Activated CD4-positive, alpha-beta memory T cell treated with anti-CD3 and anti-CD28 coated beads for 36 hours (primary cell): Measurements from ENCODE around the gene SCO1. TPM values are rescaled to one million over a fixed set of nuclear protein-coding genes. Genes with fewer than 3 reads are reported as not detected.
A peak's percentile ranks its signal among the peaks of the same experiment; 100 is the strongest.

ENCODE experiments used
- CTCF ChIA-PET: fragments of 350-600 bp; sonication (Branson Sonifier 250); formaldehyde crosslinking; loops from one replicate; lab custom pipeline; 2021; ENCODE audit warnings: antibody characterized with exemption, inconsistent platforms; lab: Charles Lee
- POLR2A ChIA-PET: fragments of 350-600 bp; sonication (Branson Sonifier 250); formaldehyde crosslinking; loops from one replicate; lab custom pipeline; 2021; ENCODE audit warnings: antibody characterized with exemption; lab: Charles Lee
- DNase-seq: peaks from one replicate; pipeline ENCODE4 v3.0.0-alpha.2; 2020
- H3K27ac Mint-ChIP-seq: one replicate; pipeline ENCODE4 v1.8.0; 2021; ENCODE audit warnings: mixed read lengths
- H3K27me3 Mint-ChIP-seq: one replicate; pipeline ENCODE4 v1.8.0; 2021; ENCODE audit warnings: mixed read lengths
- H3K36me3 Mint-ChIP-seq: one replicate; pipeline ENCODE4 v1.8.0; 2021; ENCODE audit warnings: mixed read lengths
- H3K4me1 Mint-ChIP-seq: one replicate; pipeline ENCODE4 v1.8.0; 2021; ENCODE audit warnings: low read depth, mixed read lengths
- H3K4me3 Mint-ChIP-seq: one replicate; pipeline ENCODE4 v1.8.0; 2021; ENCODE audit warnings: mild to moderate bottlenecking, mixed read lengths
- H3K9me3 Mint-ChIP-seq: one replicate; pipeline ENCODE4 v1.8.0; 2021; ENCODE audit warnings: mixed read lengths
- intact Hi-C: fragments of 100-400 bp; cut with micrococcal nuclease; formaldehyde crosslinking; loops from one replicate; pipeline ENCODE4 v1.15.1; 2023
- total RNA-seq, 2 experiments: library from RNA; stranded (reverse); gene quantifications; one replicate each; pipeline ENCODE4 v1.2.3, GENCODE V29; 2021

SCO1 gene
- total RNA-seq, 2 experiments from 2014 or later = 34.6 to 36.4 TPM

DNA sequence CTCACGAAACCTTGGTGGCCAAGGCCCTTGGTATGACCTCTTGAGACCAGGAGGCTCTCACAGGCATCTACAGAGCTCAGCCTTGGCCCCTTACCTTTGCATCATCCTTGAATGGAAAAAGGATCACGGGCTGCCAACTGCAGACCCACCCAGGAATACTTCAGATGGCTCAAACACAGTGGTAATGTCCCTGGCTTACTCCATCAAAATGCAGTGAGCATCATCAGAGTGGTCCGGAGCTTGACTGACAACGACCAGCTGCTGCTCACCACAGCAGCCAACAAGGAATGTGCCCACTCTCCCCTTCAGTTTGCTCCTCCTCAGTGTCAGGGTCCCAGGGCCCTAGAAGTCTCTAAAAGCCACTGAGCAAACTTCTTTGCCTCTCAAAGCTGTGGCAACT lies 22.6 kb downstream of the SCO1 start:
- ChIA-PET CTCF (interaction anchor here (0.6 to 2.3 kb wide), 2 partner anchors 21 to 28 kb away, joined by 3 to 9 read pairs; no protein-coding TSS in a partner anchor), POLR2A (no interaction called here)
- Mint-ChIP-seq H3K9me3 (no peaks in the 10 kb centered on the region), H3K36me3 (peaks cover 17% of the 10 kb centered on the region), H3K4me1 (no peaks in the 10 kb centered on the region), H3K27ac (no peak overlapping the region), H3K27me3 (no peaks in the 10 kb centered on the region), H3K4me3 (no peak overlapping the region)
- intact Hi-C loops = no loop called here
- DNase-seq = no peak

- Mint-ChIP-seq H3K27me3 (no peaks in the 10 kb centered on the region), H3K27ac (no peak overlapping the region), H3K9me3 (no peaks in the 10 kb centered on the region), H3K4me3 (no peak overlapping the region), H3K4me1 (no peaks in the 10 kb centered on the region), H3K36me3 (peaks cover 11% of the 10 kb centered on the region)
- intact Hi-C loops = no loop called here
- ChIA-PET CTCF (interaction anchor here (1.2 kb wide), 1 partner anchor 26 kb away, joined by 6 read pairs; no protein-coding TSS in a partner anchor), POLR2A (no interaction called here)
- DNase-seq = no peak
Measured at GRCh38 chr17:10673312-10673711, 24.0 kb downstream of the SCO1 start.

GRCh38 chr17:10668775-10669174 lies 28.6 kb downstream of the SCO1 start:
- POLR2A ChIA-PET = no interaction called here
- Mint-ChIP-seq H3K4me3 (no peak overlapping the region), H3K27ac (no peak overlapping the region), H3K4me1 (no peaks in the 10 kb centered on the region), H3K36me3 (peaks cover 9% of the 10 kb centered on the region), H3K27me3 (no peaks in the 10 kb centered on the region), H3K9me3 (no peaks in the 10 kb centered on the region)
- intact Hi-C loops = no loop called here
- DNase-seq = no peak
- CTCF ChIA-PET = no interaction called here

- intact Hi-C loops = no loop called here
- Mint-ChIP-seq H3K4me1 (no peaks in the 10 kb centered on the region), H3K36me3 (peaks cover 9% of the 10 kb centered on the region), H3K27ac (no peak overlapping the region), H3K27me3 (no peaks in the 10 kb centered on the region), H3K4me3 (no peak overlapping the region), H3K9me3 (no peaks in the 10 kb centered on the region)
- ChIA-PET CTCF (interaction anchor here (0.6 to 0.8 kb wide), 2 partner anchors 14 to 1238 kb away, joined by 4 read pairs; no protein-coding TSS in a partner anchor), POLR2A (no interaction called here)
- DNase-seq = no peak
Measured at GRCh38 chr17:10666906-10667305, 30.4 kb downstream of the SCO1 start.

DNA sequence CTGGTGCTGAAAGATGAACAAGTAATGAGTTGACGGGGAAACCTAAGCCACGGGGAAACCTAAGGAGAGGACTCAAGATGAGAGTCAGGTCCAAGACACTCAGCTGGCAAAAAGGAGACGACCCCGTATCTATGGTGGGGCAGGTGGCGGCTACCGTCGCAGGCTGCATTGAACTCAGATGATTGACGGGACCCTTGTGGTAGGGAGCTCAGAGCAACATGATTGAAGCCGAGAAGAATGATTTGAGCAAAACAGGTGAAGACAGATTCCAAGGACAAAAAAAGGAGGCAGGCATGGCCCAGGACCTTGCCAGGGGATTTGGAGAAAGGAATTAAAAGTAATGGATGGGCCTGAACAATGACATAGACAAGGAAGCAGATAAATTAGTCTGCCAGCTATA lies 32.8 kb downstream of the SCO1 start:
- ChIA-PET CTCF (interaction anchor here (1.4 to 1.6 kb wide), 3 partner anchors 18 to 36 kb away, joined by 4 to 11 read pairs (median 5); no protein-coding TSS in a partner anchor), POLR2A (no interaction called here)
- no peak for DNase-seq

GRCh38 chr17:10663231-10663630 lies 34.1 kb downstream of the SCO1 start:
- no peak for DNase-seq
- intact Hi-C loops = no loop called here
- H3K36me3 Mint-ChIP-seq = peaks cover 11% of the 10 kb centered on the region
- ChIA-PET POLR2A (no interaction called here), CTCF (interaction anchor here (1.4 to 1.5 kb wide), 2 partner anchors 16 to 34 kb away, joined by 3 to 5 read pairs; no protein-coding TSS in a partner anchor)
- no peaks in the 10 kb centered on the region for H3K9me3 Mint-ChIP-seq
- H3K4me1 Mint-ChIP-seq = no peaks in the 10 kb centered on the region
- H3K27me3 Mint-ChIP-seq = no peaks in the 10 kb centered on the region
- H3K27ac Mint-ChIP-seq = no peak overlapping the region
- H3K4me3 Mint-ChIP-seq = no peak overlapping the region

More for the DNA sequence above, 32.8 kb downstream of the SCO1 start:
- H3K27ac Mint-ChIP-seq = no peak overlapping the region
- H3K4me1 Mint-ChIP-seq = no peaks in the 10 kb centered on the region
- H3K9me3 Mint-ChIP-seq = no peaks in the 10 kb centered on the region
- no peak overlapping the region for H3K4me3 Mint-ChIP-seq
- H3K36me3 Mint-ChIP-seq = peaks cover 9% of the 10 kb centered on the region
- intact Hi-C loops = no loop called here
- H3K27me3 Mint-ChIP-seq = no peaks in the 10 kb centered on the region

DNA sequence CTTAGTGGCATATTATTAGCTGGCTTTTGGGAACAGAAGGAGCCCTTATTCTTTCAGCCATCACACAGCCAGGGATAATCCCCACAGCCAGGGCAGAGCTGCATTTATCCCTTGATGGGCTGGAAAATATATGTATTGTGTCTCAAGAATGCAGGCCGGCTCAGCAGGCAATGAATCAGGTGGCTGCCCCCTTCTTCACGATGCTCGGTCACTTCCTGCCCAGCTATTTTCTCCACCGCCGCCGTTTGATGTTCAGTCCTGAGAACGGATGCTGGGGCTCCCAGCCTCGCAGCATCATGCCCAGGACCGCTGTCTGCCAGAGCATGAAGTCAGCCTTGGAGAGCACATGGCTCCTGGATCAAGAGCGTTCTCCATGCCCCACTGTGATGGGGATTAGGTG lies 35.9 kb downstream of the SCO1 start:
- POLR2A ChIA-PET = interaction anchor here (0.6 kb wide), 1 partner anchor 163 kb away, joined by 3 read pairs; no protein-coding TSS in a partner anchor
- CTCF ChIA-PET = no interaction called here

GRCh38 chr17:10657879-10658278 lies 39.5 kb downstream of the SCO1 start:
- H3K36me3 Mint-ChIP-seq = peaks cover 3% of the 10 kb centered on the region
- POLR2A ChIA-PET = no interaction called here
- H3K4me3 Mint-ChIP-seq = no peak overlapping the region
- H3K27me3 Mint-ChIP-seq = no peaks in the 10 kb centered on the region
- intact Hi-C loops = no loop called here
- CTCF ChIA-PET = interaction anchor here (1.1 to 1.6 kb wide), 2 partner anchors 11 to 28 kb away, joined by 5 read pairs; no protein-coding TSS in a partner anchor
- H3K27ac Mint-ChIP-seq = no peak overlapping the region
- no peak for DNase-seq
- no peaks in the 10 kb centered on the region for H3K9me3 Mint-ChIP-seq
- peaks cover 9% of the 10 kb centered on the region for H3K4me1 Mint-ChIP-seq

More for the DNA sequence above, 35.9 kb downstream of the SCO1 start:
- Mint-ChIP-seq H3K4me3 (no peak overlapping the region), H3K9me3 (no peaks in the 10 kb centered on the region), H3K36me3 (peaks cover 8% of the 10 kb centered on the region), H3K27me3 (no peaks in the 10 kb centered on the region), H3K4me1 (no peaks in the 10 kb centered on the region), H3K27ac (no peak overlapping the region)
- no peak for DNase-seq
- intact Hi-C loops = no loop called here

GRCh38 chr17:10657148-10657547 lies 40.2 kb downstream of the SCO1 start, which contains the start of gene MYH3:
Gene MYH3, minus strand, starts transcription at chr17:10657309. Its CDS starts 2,245 bp downstream, at chr17:10655064.
- no peaks in the 10 kb centered on the region for H3K9me3 Mint-ChIP-seq
- POLR2A ChIA-PET = no interaction called here
- CTCF ChIA-PET = interaction anchor here (1.1 to 1.6 kb wide), 2 partner anchors 11 to 27 kb away, joined by 5 read pairs; no protein-coding TSS in a partner anchor

GRCh38 chr17:10653987-10654386 lies 43.3 kb downstream of the SCO1 start:
- H3K9me3 Mint-ChIP-seq = no peaks in the 10 kb centered on the region
- intact Hi-C loops = no loop called here
- POLR2A ChIA-PET = no interaction called here
- no peak for DNase-seq
- CTCF ChIA-PET = interaction anchor here (1.6 to 2.3 kb wide), 2 partner anchors 7 to 9 kb away, joined by 5 to 9 read pairs; no protein-coding TSS in a partner anchor
- H3K27ac Mint-ChIP-seq = no peak overlapping the region
- H3K4me1 Mint-ChIP-seq = peaks cover 11% of the 10 kb centered on the region
- H3K27me3 Mint-ChIP-seq = no peaks in the 10 kb centered on the region
- H3K4me3 Mint-ChIP-seq = no peak overlapping the region
- H3K36me3 Mint-ChIP-seq = no peaks in the 10 kb centered on the region

More at GRCh38 chr17:10657148-10657547, 40.2 kb downstream of the SCO1 start, which contains the start of gene MYH3:
- Mint-ChIP-seq H3K36me3 (peaks cover 3% of the 10 kb centered on the region), H3K27ac (no peak within 1 kb of the TSS), H3K4me1 (peaks cover 11% of the 10 kb centered on the region), H3K4me3 (no peak within 1 kb of the TSS), H3K27me3 (no peaks in the 10 kb centered on the region)
- intact Hi-C loops = no loop called here
- DNase-seq = no peak

DNA sequence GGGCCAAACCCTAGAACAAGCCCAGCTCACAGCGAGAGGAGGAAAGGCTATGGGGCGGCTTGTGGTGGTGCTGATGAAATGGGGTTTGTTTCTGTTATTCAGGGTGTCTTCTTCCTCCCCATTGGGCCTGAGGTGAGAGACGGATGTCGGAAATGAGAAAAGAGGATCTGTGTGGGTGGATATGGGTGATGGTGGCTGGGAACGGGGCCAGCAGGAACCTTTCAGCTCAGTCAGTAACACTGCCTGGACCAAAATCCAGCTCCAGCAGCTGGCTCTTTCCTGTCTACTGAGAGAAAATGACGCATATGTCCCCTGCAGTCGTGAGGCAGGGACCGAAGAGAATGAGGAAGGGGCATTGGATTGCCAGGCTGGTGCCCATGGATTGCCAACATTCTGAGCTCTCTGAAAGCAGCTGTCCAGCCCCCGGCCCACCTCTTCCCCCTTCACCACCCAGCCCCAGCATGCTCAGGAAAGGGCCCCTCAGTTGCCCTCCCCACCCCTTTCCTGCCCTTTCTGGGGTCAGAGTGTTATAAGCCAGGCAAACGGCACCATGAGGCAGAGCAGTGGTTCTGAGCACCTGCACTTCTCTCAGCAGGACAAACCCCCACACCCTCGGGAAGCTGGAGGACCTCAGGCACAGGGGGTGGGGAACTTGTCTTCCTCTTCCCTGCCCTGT lies 44.2 kb downstream of the SCO1 start:
- ChIA-PET POLR2A (no interaction called here), CTCF (interaction anchor here (1.0 to 1.6 kb wide), 2 partner anchors 8 to 21 kb away, joined by 3 to 5 read pairs; no protein-coding TSS in a partner anchor)
- Mint-ChIP-seq H3K9me3 (no peaks in the 10 kb centered on the region), H3K27me3 (no peaks in the 10 kb centered on the region), H3K36me3 (no peaks in the 10 kb centered on the region), H3K4me1 (peaks cover 11% of the 10 kb centered on the region), H3K27ac (no peak overlapping the region), H3K4me3 (no peak overlapping the region)
- DNase-seq = peak; percentile 44
- intact Hi-C loops = no loop called here

DNA sequence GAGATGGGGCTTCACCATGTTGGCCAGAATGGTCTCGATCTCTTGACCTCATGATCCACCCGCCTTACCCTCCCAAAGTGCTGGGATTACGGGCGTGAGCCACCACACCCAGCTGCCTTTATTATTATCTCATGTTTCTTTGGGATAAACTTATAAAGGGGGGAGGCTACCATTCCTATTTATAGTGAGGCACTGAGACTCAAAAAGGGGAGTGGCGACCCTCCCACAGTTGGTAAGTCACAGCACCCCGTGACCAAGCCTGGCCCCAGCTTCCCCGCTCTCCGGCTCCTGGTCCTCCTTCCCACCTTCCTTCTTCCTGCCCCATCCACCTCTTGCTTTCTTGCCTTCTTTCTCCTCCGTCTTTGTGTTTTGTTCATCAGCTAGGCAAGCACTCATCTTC lies 45.4 kb downstream of the SCO1 start:
- ChIA-PET POLR2A (no interaction called here), CTCF (no interaction called here)
- H3K27ac Mint-ChIP-seq = no peak overlapping the region
- no peaks in the 10 kb centered on the region for H3K9me3 Mint-ChIP-seq
- no peaks in the 10 kb centered on the region for H3K36me3 Mint-ChIP-seq
- no peaks in the 10 kb centered on the region for H3K27me3 Mint-ChIP-seq
- H3K4me3 Mint-ChIP-seq = no peak overlapping the region
- DNase-seq = no peak
- intact Hi-C loops = no loop called here
- H3K4me1 Mint-ChIP-seq = peaks cover 11% of the 10 kb centered on the region
